GM18526 (cell line): ENCODE results near the gene C2CD3.

Experiments
- POLR2A ChIP-seq: IDR thresholded peaks from 3 replicates; pipeline ENCODE4 v1.6.1; 2011; ENCODE audit not compliant: insufficient read length; ENCODE audit errors: extremely low read depth

Gene C2CD3

GRCh38 chr11:74057249-74058151 lies 113.3 kb downstream of the C2CD3 start:
- no peak for TF ChIP-seq POLR2A

DNA sequence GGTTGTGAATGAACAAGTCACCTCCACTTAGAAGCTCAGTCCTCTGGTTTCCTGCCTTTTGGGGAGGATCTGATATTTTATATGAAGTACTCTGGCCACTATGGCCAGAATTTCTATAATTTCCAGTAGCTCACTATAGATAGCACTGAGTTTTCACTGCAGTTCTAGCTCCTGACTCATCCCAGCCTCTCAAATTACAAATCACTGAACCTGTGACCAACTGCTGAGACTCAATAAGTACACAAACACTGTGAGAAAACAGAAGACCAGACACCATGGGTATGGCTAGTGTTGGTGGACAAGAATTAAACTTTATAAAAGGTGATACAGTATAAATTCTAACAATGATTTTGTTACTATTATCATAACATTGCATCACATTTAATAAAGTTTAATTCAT lies 114.9 kb downstream of the C2CD3 start:
- no peak for TF ChIP-seq POLR2A

- TF ChIP-seq POLR2A, result no peak
Observed at GRCh38 chr11:74050465-74050864, 120.3 kb downstream of the C2CD3 start.

DNA sequence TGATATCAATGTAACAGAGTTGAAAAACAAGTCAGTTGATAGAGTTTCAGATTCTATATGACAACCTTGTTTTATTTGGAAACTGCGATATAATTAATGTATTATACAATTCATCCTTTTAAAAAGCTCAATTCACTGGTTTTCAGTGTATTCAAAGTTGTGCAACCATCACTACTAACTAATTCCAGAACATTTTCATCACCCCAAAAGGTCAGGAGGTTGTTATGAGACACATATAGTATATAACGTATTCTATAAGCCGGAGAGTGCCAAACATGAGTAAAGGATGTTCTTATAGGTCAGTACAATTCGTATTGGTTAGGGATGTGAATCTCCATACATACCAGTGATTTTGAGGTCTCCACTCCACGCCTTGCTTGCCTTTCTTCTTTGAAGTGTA lies 121.8 kb downstream of the C2CD3 start:
- no peak for TF ChIP-seq POLR2A

GRCh38 chr11:74044538-74044937 lies 126.3 kb downstream of the C2CD3 start:
- TF ChIP-seq POLR2A, result no peak

- no peak for TF ChIP-seq POLR2A
Observed at GRCh38 chr11:74043450-74043849, 127.4 kb downstream of the C2CD3 start.

DNA sequence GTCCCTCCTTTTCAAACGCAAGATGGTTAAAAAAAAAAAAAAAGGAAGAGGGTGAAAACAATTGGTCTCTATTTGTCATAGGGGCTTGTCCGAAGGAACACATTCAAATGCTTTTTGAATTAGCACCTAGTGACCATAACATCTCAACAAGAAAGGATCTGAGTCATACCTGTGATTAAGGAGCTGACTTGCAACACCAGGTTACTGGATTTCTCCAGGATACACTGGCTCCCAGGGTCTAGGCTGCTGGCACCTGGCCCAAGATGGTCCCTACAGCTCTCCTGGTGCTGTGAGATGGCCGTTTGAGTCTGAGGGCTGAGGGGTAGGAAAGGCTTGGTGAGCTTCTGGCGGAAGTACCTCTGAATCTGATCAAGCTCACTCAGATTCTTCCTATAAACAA lies 133.5 kb downstream of the C2CD3 start:
- TF ChIP-seq POLR2A, result no peak

- TF ChIP-seq POLR2A, result no peak
Observed at GRCh38 chr11:74035264-74035663, 135.5 kb downstream of the C2CD3 start.

DNA sequence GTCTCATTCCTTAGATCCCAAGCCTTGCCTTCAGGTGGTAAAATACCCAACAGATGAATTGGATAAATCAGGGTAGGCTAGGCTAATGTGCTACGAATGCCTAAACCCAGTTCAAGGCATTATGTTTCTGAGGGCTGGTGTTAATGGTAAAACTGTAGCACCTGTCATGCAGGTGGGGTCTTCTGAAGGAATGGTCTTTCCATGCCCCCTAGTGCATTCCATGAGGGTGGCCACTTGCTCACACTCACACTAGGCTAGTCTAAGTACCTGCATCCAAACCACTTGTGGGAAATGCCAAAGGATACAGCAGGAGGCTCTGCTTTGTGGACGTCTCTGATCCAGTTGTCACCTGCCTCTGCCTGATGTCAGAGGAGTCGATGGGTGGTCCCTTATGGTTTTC lies 137.8 kb downstream of the C2CD3 start:
- TF ChIP-seq POLR2A, result no peak

GRCh38 chr11:74030723-74031676 lies 139.8 kb downstream of the C2CD3 start:
- no peak for TF ChIP-seq POLR2A

GRCh38 chr11:74025467-74026166 lies 145.2 kb downstream of the C2CD3 start:
- no peak for TF ChIP-seq POLR2A

DNA sequence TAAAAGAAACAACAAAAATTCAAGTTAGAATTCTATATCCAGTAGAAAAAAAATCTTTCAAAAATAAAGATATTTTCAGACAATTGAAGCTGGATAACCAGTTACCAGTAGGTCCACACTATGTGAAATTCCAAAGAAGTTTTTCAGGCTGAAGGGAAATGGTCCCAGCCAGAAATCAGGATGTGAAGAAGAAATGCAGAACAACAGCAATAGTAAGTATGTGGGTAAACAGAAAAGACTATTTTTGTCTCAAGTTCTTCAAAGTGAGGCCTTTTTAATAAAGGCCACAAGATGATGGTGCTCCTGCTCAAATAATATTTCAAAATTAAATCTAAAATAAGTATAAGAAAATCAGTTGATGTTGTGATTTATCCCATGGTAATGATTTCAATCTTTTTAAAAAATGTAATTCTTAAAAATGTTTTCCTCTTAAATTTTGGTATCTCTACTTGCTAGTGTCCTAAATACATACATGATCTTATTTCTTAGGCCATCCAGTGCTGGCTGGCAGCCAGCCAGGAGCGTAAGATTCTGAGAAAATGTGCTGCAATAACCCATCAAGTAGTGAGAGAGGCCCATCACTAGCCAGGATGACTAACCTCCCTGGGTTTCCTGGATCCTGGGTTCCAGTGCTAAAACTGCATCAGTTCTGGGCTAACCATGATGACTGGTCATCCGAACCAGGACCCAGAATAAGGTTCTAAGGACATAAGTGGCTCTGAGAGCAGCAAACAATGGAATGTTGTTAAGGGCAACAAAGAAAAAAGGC lies 146.4 kb downstream of the C2CD3 start:
- TF ChIP-seq POLR2A, result no peak

- no peak for TF ChIP-seq POLR2A
Observed at GRCh38 chr11:74023276-74023675, 147.5 kb downstream of the C2CD3 start.

GRCh38 chr11:74022546-74022945 lies 148.3 kb downstream of the C2CD3 start:
- TF ChIP-seq POLR2A, result no peak
